ENCODE results near the gene ADAMTS3.

ADAMTS3 gene

DNA sequence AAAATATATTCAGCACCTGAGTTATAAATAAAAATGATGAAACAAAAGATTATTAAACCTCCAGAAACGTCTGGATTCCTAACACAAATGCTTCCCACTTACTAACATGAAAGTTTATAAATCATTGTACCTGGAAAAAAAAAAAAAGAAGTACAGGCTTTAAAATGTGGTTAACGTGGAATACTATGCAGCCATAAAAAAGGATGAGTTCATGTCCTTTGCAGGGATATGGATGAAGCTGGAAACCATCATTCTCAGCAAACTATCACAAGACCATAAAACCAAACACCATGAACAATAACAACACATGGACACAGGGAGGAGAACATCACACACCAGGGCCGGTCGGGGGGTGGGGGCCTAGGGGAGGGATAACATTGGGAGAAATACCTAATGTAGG is 160.5 kb downstream of the ADAMTS3 start:
- Histone ChIP-seq H3K4me2 (no peak overlapping the region), H4K20me1 (ENCODE audit: insufficient read depth) (no peaks in the 10 kb centered on the region), H3K9ac (no peak overlapping the region), H3K27ac (no peak overlapping the region), H3K79me2 (ENCODE audit: insufficient read depth, low read depth) (no peaks in the 10 kb centered on the region), H2AFZ (ENCODE audit: low read depth) (no peak overlapping the region), H3K27me3 (ENCODE audit: insufficient read depth, low read depth) (no peaks in the 10 kb centered on the region), H3K36me3 (ENCODE audit: insufficient read depth) (no peaks in the 10 kb centered on the region), H3K4me3 (IDR thresholded peaks at IDR 0.05; ENCODE audit: insufficient read depth, low read depth, low read length) (no peak overlapping the region), H3K4me1 (ENCODE audit: low read depth, poor library complexity, severe bottlenecking) (no peaks in the 10 kb centered on the region)
- TF ChIP-seq, protein P1, sequence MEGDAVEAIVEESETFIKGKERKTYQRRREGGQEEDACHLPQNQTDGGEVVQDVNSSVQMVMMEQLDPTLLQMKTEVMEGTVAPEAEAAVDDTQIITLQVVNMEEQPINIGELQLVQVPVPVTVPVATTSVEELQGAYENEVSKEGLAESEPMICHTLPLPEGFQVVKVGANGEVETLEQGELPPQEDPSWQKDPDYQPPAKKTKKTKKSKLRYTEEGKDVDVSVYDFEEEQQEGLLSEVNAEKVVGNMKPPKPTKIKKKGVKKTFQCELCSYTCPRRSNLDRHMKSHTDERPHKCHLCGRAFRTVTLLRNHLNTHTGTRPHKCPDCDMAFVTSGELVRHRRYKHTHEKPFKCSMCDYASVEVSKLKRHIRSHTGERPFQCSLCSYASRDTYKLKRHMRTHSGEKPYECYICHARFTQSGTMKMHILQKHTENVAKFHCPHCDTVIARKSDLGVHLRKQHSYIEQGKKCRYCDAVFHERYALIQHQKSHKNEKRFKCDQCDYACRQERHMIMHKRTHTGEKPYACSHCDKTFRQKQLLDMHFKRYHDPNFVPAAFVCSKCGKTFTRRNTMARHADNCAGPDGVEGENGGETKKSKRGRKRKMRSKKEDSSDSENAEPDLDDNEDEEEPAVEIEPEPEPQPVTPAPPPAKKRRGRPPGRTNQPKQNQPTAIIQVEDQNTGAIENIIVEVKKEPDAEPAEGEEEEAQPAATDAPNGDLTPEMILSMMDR (conservative IDR thresholded peaks at IDR 0.05; ENCODE audit: low read depth, low read length), result no peak

DNA sequence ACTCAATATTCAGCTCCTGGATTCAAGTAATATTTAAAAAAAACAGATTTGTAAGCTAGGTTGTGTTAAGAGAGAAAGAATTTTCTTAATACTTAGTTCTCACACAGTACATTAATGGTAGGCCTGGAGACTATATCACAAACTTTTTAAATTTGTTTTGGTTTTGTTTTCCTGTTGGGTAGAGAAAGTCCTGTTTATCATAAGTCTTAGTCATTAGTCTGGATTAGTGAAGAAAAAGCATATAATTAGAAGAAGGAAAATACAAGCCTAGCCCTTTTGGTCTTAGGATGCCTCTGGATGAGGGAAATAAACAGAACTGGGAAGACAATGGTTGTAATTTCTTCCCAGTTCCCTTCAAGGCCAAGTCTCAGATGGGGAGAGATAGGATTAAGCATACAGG is 163.6 kb downstream of the ADAMTS3 start:
- no peak overlapping the region for H3K4me2 ChIP-seq
- H3K36me3 ChIP-seq (ENCODE audit: insufficient read depth), result no peaks in the 10 kb centered on the region
- no peaks in the 10 kb centered on the region for H3K79me2 ChIP-seq (ENCODE audit: insufficient read depth, low read depth)
- H3K4me1 ChIP-seq (ENCODE audit: low read depth, poor library complexity, severe bottlenecking), result no peaks in the 10 kb centered on the region
- H3K27me3 ChIP-seq (ENCODE audit: insufficient read depth, low read depth), result no peaks in the 10 kb centered on the region
- TF ChIP-seq, protein P1 (conservative IDR thresholded peaks at IDR 0.05; ENCODE audit: low read depth, low read length), result no peak
- H2AFZ ChIP-seq (ENCODE audit: low read depth), result no peak overlapping the region
- no peak overlapping the region for H3K9ac ChIP-seq
- H3K4me3 ChIP-seq (IDR thresholded peaks at IDR 0.05; ENCODE audit: insufficient read depth, low read depth, low read length), result no peak overlapping the region
- H4K20me1 ChIP-seq (ENCODE audit: insufficient read depth), result no peaks in the 10 kb centered on the region
- H3K27ac ChIP-seq, result no peak overlapping the region

DNA sequence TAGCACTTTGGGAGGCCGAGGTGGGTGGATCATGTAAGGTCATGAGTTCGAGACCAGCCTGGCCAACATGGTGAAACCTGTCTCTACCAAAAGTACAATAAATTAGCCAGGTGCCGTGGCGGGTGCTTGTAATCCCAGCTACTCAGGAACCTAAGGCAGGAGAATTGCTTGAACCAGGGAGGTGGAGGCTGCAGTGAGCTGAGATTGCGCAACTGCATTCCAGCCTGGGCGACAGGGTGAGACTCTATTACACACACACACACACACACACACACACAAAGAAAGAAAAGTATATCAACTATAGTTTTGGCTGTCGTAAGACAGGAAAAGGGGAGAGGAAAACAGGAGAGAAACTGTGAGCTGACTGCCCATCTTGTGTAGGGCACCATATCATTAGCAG is 171.7 kb downstream of the ADAMTS3 start:
- H4K20me1 ChIP-seq (ENCODE audit: insufficient read depth), result no peaks in the 10 kb centered on the region
- H3K9ac ChIP-seq, result no peak overlapping the region
- H3K27me3 ChIP-seq (ENCODE audit: insufficient read depth, low read depth), result no peaks in the 10 kb centered on the region
- H3K36me3 ChIP-seq (ENCODE audit: insufficient read depth), result no peaks in the 10 kb centered on the region
- H3K4me2 ChIP-seq, result no peak overlapping the region
- no peak overlapping the region for H2AFZ ChIP-seq (ENCODE audit: low read depth)
- TF ChIP-seq, protein P1 (conservative IDR thresholded peaks at IDR 0.05; ENCODE audit: low read depth, low read length), result no peak
- no peak overlapping the region for H3K27ac ChIP-seq
- no peak overlapping the region for H3K4me3 ChIP-seq (IDR thresholded peaks at IDR 0.05; ENCODE audit: insufficient read depth, low read depth, low read length)
- H3K4me1 ChIP-seq (ENCODE audit: low read depth, poor library complexity, severe bottlenecking), result no peaks in the 10 kb centered on the region
- no peaks in the 10 kb centered on the region for H3K79me2 ChIP-seq (ENCODE audit: insufficient read depth, low read depth)

DNA sequence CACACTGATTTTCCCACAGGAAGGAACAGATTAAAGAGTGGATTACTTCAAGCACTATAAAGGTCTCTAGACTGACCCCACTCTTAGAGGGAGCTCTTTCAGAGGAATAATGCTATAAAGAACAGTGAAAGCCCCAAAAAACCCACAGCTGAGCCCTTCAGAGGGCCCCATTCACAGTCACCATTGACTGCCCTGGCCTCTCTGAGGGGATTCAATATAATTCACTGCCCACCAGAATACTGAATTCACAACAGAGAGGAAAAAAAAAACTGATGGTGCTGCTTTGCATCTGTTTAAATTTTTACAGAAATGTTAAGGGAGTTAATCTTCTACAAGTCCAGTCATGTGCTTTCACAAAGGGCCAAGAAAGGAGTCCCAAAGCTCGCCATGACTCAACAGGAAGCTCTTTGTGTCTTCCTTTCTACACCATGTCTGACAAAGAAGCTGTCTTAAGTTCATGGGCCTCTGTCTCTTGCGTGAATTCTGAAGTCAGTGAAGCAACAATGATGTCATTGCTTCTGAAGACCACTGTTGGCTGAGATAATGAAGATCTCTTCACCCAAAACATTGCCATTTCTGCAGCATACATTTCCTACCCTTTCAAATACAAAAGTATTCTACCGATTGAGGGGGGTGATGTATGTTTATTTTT is 174.9 kb downstream of the ADAMTS3 start:
- Histone ChIP-seq H3K4me3 (IDR thresholded peaks at IDR 0.05; ENCODE audit: insufficient read depth, low read depth, low read length) (no peak overlapping the region), H3K79me2 (ENCODE audit: insufficient read depth, low read depth) (no peaks in the 10 kb centered on the region), H3K36me3 (ENCODE audit: insufficient read depth) (no peaks in the 10 kb centered on the region), H3K9ac (no peak overlapping the region), H3K4me2 (no peak overlapping the region), H3K27me3 (ENCODE audit: insufficient read depth, low read depth) (no peaks in the 10 kb centered on the region), H4K20me1 (ENCODE audit: insufficient read depth) (no peaks in the 10 kb centered on the region), H3K4me1 (ENCODE audit: low read depth, poor library complexity, severe bottlenecking) (no peaks in the 10 kb centered on the region), H3K27ac (no peak overlapping the region), H2AFZ (ENCODE audit: low read depth) (no peak overlapping the region)
- TF ChIP-seq, protein P1 (conservative IDR thresholded peaks at IDR 0.05; ENCODE audit: low read depth, low read length), result no peak
